Common myeloid progenitor, CD34-positive (primary cell): ENCODE data around the gene CATSPER4.

ENCODE experiments used
- CTCF ChIA-PET: fragments of 350-600 bp; sonication (Branson Sonifier 250); formaldehyde crosslinking; loops from one replicate; lab custom pipeline; 2021; ENCODE audit warnings: antibody characterized with exemption; lab: Charles Lee
- POLR2A ChIA-PET: fragments of 350-600 bp; sonication (Branson Sonifier 250); formaldehyde crosslinking; loops from one replicate; lab custom pipeline; 2021; ENCODE audit warnings: antibody characterized with exemption; lab: Charles Lee
- DNase-seq, 3 donors: peaks; one replicate each; pipeline versions ENCODE4 v3.0.0 to v3.0.0-alpha.2; 2013
- H3K27ac ChIP-seq, 2 experiments: 1 replicate in 1 of 2; 2 replicates in 1 of 2; pipeline ENCODE4 v1.7.0; 2013; ENCODE audit warnings: inconsistent platforms in 2 of 2, low read length in 2 of 2, mild to moderate bottlenecking in 2 of 2, low read depth in 1 of 2, moderate library complexity in 1 of 2; ENCODE audit not compliant: severe bottlenecking in 2 of 2, insufficient read depth in 1 of 2, poor library complexity in 1 of 2
- H3K27me3 ChIP-seq, 5 experiments: replicated peaks in 2 of 5; 1 replicate in 3 of 5; 2 replicates in 2 of 5; pipeline versions ENCODE4 v1.6.1 to v1.7.0; 2013; ENCODE audit warnings: low read length in 4 of 5, mild to moderate bottlenecking in 2 of 5, moderate library complexity in 2 of 5, inconsistent platforms in 1 of 5; ENCODE audit not compliant: insufficient read depth in 5 of 5, control insufficient read depth in 4 of 5
- H3K36me3 ChIP-seq, 4 experiments: 1 replicate in 2 of 4; 2 replicates in 2 of 4; pipeline versions ENCODE4 v1.6.1 to v1.7.0; 2013; ENCODE audit warnings: low read length in 3 of 4, control low read depth in 1 of 4, mild to moderate bottlenecking in 1 of 4; ENCODE audit not compliant: control insufficient read depth in 4 of 4, insufficient read depth in 4 of 4
- H3K4me1 ChIP-seq, 4 experiments: 1 replicate in 3 of 4; 2 replicates in 1 of 4; pipeline versions ENCODE4 v1.6.1 to v1.7.1; 2013; ENCODE audit warnings: low read length in 3 of 4, mild to moderate bottlenecking in 3 of 4, control low read depth in 1 of 4, inconsistent platforms in 1 of 4, moderate library complexity in 1 of 4; ENCODE audit not compliant: control insufficient read depth in 4 of 4, insufficient read depth in 4 of 4; ENCODE audit errors: control extremely low read depth in 1 of 4
- H3K4me3 ChIP-seq, 7 experiments: 1 replicate in 4 of 7; 2 replicates in 3 of 7; pipeline versions ENCODE4 v1.5.1 to v1.7.0; 2013; ENCODE audit warnings: mild to moderate bottlenecking in 7 of 7, low read length in 6 of 7, moderate library complexity in 6 of 7, inconsistent platforms in 2 of 7, low read depth in 2 of 7, control low read depth in 1 of 7; ENCODE audit not compliant: insufficient read depth in 4 of 7, control insufficient read depth in 1 of 7; ENCODE audit errors: extremely low read depth in 1 of 7
- H3K9me3 ChIP-seq, 5 experiments: 1 replicate in 4 of 5; 2 replicates in 1 of 5; pipeline versions ENCODE4 v1.6.1 to v1.7.1; 2013; ENCODE audit warnings: low read length in 4 of 5, mild to moderate bottlenecking in 2 of 5, inconsistent platforms in 1 of 5, low read depth in 1 of 5, moderate library complexity in 1 of 5; ENCODE audit not compliant: control insufficient read depth in 4 of 5, insufficient read depth in 2 of 5; ENCODE audit errors: control extremely low read depth in 1 of 5
- WGBS: methylation state at CpG from one replicate; pipeline ENCODE4 v1.1.5; 2013; ENCODE audit not compliant: insufficient coverage; 5-methylcytosine and 5-hydroxymethylcytosine counted together

The CATSPER4 gene

DNA sequence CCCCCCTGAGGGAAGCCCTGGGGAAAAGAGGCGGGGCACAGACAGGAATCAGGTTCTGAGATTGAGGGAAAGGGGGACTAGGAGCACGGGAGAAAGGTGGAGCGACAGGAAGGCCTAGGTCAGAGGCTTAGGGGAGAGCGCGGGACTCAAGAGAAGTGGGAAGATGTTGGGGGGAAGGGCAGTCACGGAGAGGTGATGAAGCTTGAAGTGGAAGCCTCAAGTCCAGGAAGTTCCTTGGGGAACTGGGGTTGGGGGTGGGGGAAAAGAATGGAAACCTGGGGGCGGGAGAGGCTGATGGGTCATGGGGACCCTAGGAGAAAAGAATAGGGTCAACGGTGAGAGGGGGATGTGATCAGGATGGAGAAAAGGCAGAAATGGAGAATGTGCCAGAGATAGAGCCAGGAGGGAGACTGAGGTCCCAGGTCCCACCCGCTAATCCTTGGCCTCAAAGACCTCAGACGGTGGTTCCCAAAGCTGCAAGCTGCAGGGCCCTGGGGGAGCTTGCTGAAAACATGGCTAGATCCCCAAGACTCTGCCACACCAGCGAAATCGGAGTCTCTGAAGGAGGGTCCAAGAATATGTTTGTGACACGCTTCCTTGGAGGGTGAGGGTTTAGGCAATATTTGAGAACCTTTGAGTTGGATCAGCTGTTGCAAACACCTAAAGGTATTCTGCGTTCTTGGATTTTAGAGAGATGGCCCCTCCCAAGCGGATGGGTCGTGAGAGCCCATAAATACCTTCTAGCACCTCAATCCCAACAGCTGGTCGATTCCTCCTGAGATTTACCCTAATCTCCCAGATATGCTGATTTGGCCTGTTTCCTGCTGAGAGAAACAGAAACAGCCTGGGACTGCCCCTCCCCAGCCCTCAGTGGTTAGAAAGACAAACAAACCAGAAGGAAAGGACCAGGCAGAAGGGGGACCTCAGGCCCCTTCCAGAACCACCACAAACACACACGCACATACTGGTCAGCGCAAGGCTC lies 25.2 kb upstream of the CATSPER4 start:
- Histone ChIP-seq H3K4me3 (peak overlapping the region in 1 of 7 experiments; percentile 64), H3K36me3 (no peaks in the 10 kb centered on the region)
- POLR2A ChIA-PET, result interaction anchor here (0.7 kb wide), 1 partner anchor 9 kb away, joined by 4 read pairs; no protein-coding TSS in a partner anchor

DNA sequence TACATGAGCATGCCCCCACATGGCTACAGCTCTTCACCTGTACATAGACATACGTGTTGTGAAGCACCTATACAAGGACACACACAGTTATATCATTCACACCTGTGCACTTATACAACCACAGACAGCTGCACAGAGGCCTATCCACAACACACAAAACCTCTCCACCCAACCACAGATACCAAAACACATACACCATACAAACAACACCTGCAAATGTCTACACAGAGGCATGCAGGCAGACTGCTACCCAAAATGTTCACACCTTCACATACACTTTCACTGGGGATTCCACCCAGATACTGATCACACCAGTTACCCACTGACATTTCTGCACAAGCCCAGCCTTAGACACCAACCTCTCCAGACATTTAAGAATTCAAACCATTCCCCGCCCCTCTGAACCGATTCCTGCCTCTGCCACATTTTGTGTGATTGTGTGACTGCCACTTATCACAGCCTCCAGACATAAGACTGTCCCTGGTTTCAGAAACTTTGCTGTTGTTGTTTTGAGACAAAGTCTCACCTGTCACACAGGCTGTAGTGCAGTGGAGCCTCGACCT lies 23.6 kb upstream of the CATSPER4 start:
- no peak overlapping the region for H3K27ac ChIP-seq
- DNase-seq, result no peak
- ChIA-PET POLR2A (no interaction called here), CTCF (interaction anchor here (1.2 to 1.9 kb wide), 2 partner anchors 22 to 60 kb away, joined by 3 to 5 read pairs; no protein-coding TSS in a partner anchor)
- peaks cover 0 to 9% (median 2%) of the 10 kb centered on the region in 4 experiments for H3K36me3 ChIP-seq
- peaks cover 0 to 42% (median 25%) of the 10 kb centered on the region in 4 experiments for H3K4me1 ChIP-seq
- H3K27me3 ChIP-seq, result peaks cover 0 to 8% (median 5%) of the 10 kb centered on the region in 5 experiments
- no peak overlapping the region for H3K4me3 ChIP-seq
- WGBS, result 97% methylated on average over 4 of the region's 4 CpGs
- H3K9me3 ChIP-seq, result no peaks in the 10 kb centered on the region

More for the DNA sequence above, 25.2 kb upstream of the CATSPER4 start:
- DNase-seq, result no peak
- H3K4me1 ChIP-seq, result peaks cover 0 to 44% (median 29%) of the 10 kb centered on the region in 4 experiments
- WGBS, result 69% methylated on average over 13 of the region's 19 CpGs
- CTCF ChIA-PET, result interaction anchor here (0.7 to 1.9 kb wide), 10 partner anchors 9 to 199 kb away, joined by 3 to 6 read pairs (median 4); no protein-coding TSS in a partner anchor
- H3K27ac ChIP-seq, result no peak overlapping the region
- peaks cover 0 to 22% (median 11%) of the 10 kb centered on the region in 5 experiments for H3K27me3 ChIP-seq
- H3K9me3 ChIP-seq, result no peaks in the 10 kb centered on the region

DNA sequence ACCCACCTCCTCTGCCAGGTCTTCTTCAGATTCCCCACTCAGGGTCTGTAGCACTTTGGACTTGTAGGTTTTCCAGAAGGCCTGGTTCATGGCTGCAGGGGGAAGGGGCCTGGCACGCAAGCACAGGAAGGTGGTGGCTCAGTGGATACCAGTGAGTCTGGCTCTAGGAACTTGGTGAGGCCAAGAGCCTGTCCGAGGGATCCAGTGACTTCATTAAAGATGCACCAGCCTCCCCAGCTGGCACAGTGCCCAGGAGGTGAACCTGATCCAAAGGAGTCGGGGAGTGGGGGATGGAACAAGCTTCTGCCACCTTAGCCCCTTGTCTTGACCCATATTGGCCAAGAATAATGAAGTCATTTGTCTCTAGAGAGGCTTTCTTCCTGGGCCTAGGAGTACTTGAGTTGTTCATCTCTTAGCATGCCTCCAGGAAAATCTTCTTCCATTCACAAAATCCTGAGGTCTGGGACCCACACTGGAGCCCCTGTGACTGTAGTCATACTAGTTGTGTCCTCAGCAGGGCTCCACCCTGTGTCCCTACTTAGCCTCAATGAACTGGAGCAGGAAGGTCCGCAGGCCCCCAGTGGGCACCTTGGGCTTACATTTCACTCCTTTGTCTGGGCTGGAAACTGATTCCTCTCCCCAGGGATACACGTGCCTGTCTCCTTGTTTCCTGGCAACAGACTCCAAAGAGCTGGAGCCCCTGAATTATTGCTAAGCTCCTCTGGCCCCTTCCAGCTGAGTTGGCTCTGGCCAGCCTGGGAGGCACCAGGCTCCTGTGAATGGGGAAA lies 21.8 kb upstream of the CATSPER4 start, which contains the start of gene C1orf232:
Gene C1orf232, minus strand, starts transcription at position 554 of the 788 bp plus-strand sequence. Its CDS starts 464 bp downstream, at position 90.
- Histone ChIP-seq H3K4me1 (peaks cover 0 to 35% (median 19%) of the 10 kb centered on the region in 4 experiments), H3K9me3 (no peaks in the 10 kb centered on the region), H3K4me3 (peak within 1 kb of the TSS; percentile 70 to 85 (median 79)), H3K36me3 (peaks cover 0 to 10% (median 5%) of the 10 kb centered on the region in 4 experiments), H3K27me3 (no peaks in the 10 kb centered on the region), H3K27ac (peak within 1 kb of the TSS in 1 of 2 experiments; percentile 85)
- ChIA-PET POLR2A (no interaction called here), CTCF (interaction anchor here (1.5 to 2.0 kb wide), 6 partner anchors 9 to 149 kb away, joined by 4 to 11 read pairs (median 8); partner anchors contain the start of genes CD52, CEP85 and CNKSR1)
- 96% methylated on average over 5 of the region's 5 CpGs for WGBS
- no peak for DNase-seq

- DNase-seq, result no peak
- WGBS, result 94% methylated on average over 3 of the region's 4 CpGs
- peaks cover 0 to 10% (median 5%) of the 10 kb centered on the region in 4 experiments for H3K36me3 ChIP-seq
- ChIA-PET CTCF (interaction anchor here (0.6 to 2.0 kb wide), 14 partner anchors 8 to 210 kb away, joined by 3 to 11 read pairs (median 4); partner anchors contain the start of genes CD52, CEP85 and CNKSR1), POLR2A (interaction anchor here (0.6 kb wide), 1 partner anchor 150 kb away, joined by 6 read pairs; no protein-coding TSS in a partner anchor)
- peak overlapping the region in 1 of 2 experiments; percentile 85 for H3K27ac ChIP-seq
- peaks cover 0 to 30% (median 14%) of the 10 kb centered on the region in 4 experiments for H3K4me1 ChIP-seq
- H3K9me3 ChIP-seq, result no peaks in the 10 kb centered on the region
- no peaks in the 10 kb centered on the region for H3K27me3 ChIP-seq
- peak overlapping the region in 3 of 7 experiments; percentile 79 to 84 (median 83) for H3K4me3 ChIP-seq
Observed at GRCh38 chr1:26169198-26169554, 21.2 kb upstream of the CATSPER4 start.

DNA sequence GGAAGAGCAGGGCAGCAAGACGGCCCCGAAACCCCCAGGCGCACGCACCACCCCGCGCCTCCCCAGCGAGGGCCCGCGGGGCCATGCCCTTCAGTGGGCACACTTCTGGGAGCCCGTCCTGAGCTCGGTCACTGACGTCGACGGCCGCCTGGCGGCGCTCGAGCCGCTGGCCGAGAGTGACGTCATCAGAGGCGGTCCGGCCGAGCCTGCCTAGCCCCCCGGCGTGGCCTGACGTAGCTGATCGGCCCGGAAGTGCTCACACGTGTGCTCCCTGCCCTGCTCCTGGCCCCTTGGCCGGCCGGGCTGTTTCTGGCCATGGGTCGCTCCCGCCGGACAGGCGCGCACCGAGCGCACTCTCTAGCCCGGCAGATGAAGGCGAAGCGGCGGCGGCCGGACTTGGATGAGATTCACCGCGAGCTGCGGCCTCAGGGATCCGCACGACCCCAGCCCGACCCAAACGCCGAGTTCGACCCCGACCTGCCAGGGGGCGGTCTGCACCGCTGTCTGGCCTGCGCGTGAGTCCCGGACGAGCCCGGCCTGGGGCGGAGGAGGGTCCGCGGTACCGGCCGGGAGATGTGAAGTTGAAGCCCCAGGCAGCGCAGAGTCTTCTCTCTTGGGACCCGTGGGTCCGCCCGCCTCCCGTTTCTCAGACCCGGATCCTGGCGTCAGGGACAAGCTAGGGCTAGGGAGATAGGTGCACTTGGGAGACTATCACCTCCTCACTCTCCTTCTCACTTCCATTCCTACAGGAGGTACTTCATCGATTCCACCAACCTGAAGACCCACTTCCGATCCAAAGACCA lies 20.5 kb upstream of the CATSPER4 start, which contains the start of gene ZNF593:
Gene ZNF593, plus strand, starts transcription at position 240 of the 803 bp plus-strand sequence. Its CDS starts 76 bp downstream, at position 316.
- Histone ChIP-seq H3K27me3 (no peaks in the 10 kb centered on the region), H3K9me3 (no peaks in the 10 kb centered on the region), H3K4me1 (peaks cover 0 to 25% (median 11%) of the 10 kb centered on the region in 4 experiments), H3K4me3 (peak within 1 kb of the TSS; percentile 70 to 85 (median 79)), H3K36me3 (peaks cover 0 to 10% (median 5%) of the 10 kb centered on the region in 4 experiments), H3K27ac (peak within 1 kb of the TSS; percentile 33 to 85)
- ChIA-PET CTCF (interaction anchor here (0.6 to 2.0 kb wide), 18 partner anchors 8 to 209 kb away, joined by 3 to 11 read pairs (median 4); partner anchors contain the start of genes CD52 and CEP85), POLR2A (interaction anchor here (0.6 to 0.8 kb wide), 3 partner anchors 12 to 150 kb away, joined by 3 to 6 read pairs (median 3); partner anchors contain the start of gene CEP85)
- WGBS, result 0% methylated on average over 46 of the region's 76 CpGs
- peak; percentile 89 to 91 (median 91) for DNase-seq
